ENCODE results near the gene PAPOLB. TPM values are rescaled to one million over a fixed set of nuclear protein-coding genes. Genes with fewer than 3 reads are reported as not detected.

Gene PAPOLB
- total RNA-seq, 2 donors from 2014 or later: 0.11 to 0.28 TPM

DNA sequence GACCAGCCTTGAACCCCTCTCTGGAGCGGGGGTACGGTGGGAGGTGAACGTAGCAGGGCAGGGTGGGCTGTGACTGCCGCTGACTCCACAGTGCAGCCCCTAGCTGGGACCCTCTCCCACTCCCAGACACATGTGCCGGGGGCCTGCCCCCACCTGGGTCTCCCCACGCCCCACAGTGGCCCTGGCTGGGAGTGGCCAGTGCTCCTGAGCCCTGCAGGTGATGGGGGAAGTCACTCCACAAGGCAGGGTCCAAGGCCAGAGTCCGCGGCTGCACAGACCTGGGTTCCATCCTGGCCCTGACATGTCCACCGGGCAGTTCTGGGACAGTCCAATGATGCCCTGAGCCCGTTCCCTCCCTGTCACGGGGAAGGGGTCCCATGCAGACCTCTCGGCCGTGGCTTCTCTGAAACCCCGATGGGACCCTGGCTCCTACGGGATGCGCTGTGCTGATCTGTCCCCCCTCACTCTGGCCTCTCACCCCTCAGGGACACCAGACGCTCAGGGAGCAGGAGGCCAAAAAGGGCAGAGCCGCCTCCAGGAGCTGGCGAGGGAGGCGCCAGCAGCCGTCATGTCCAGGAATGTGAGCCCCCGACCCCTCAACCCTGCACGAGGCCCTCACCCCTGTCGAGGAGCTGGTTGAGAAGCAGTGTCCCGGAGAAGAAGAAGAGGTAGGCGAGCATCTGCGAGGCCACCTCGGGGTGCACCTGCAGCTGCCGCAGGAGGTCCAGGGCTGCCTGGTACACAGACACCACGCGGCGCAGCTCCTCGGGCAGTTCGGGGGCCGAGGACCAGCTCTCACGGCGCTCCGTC lies 46.0 kb downstream of the PAPOLB start:
- DNase-seq (ENCODE audit: low spot score): no peak
- H3K9me3 ChIP-seq: no peaks in the 10 kb centered on the region

DNA sequence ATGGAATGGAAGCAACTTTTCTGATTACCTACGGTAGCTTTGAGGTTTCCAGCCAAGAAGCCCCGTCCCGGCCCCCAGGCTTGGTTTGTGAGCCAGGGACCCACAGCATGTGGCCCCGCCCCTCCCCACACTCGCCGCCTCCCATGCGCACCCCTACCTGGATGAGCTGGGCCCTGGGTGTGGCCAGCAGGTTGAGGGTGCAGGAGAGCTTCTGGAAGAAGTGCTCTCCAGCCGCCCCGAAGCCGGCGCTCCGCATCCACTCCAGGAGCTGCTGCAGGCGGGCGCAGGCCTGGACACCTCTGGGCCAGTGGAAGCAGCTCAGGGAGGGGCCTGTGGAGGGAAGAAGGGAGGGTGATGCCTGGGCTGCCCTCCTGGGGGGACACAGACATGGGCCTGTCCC lies 46.7 kb downstream of the PAPOLB start:
- Histone ChIP-seq H3K27me3 (no peaks in the 10 kb centered on the region), H3K4me3 (no peak overlapping the region), H3K9me3 (no peaks in the 10 kb centered on the region), H3K4me1 (peaks cover 0 to 11% of the 10 kb centered on the region in 2 donors), H3K27ac (no peak overlapping the region), H3K36me3 (no peaks in the 10 kb centered on the region)
- TF ChIP-seq CTCF (IDR thresholded peaks at IDR 0.05): no peak
- no peak for DNase-seq (ENCODE audit: low spot score)

More for the DNA sequence above, 46.0 kb downstream of the PAPOLB start:
- no peaks in the 10 kb centered on the region for H3K36me3 ChIP-seq
- H3K27ac ChIP-seq: no peak overlapping the region
- no peak for TF ChIP-seq CTCF (IDR thresholded peaks at IDR 0.05)
- no peaks in the 10 kb centered on the region for H3K27me3 ChIP-seq
- H3K4me3 ChIP-seq: no peak overlapping the region
- peaks cover 0 to 18% of the 10 kb centered on the region in 2 donors for H3K4me1 ChIP-seq

GRCh38 chr7:4814433-4814832 lies 47.4 kb downstream of the PAPOLB start:
- TF ChIP-seq CTCF (IDR thresholded peaks at IDR 0.05): no peak
- no peak overlapping the region for H3K27ac ChIP-seq
- no peak for DNase-seq (ENCODE audit: low spot score)
- H3K27me3 ChIP-seq: no peaks in the 10 kb centered on the region
- no peak overlapping the region for H3K4me3 ChIP-seq
- H3K9me3 ChIP-seq: no peaks in the 10 kb centered on the region
- H3K36me3 ChIP-seq: no peaks in the 10 kb centered on the region
- peaks cover 0 to 4% of the 10 kb centered on the region in 2 donors for H3K4me1 ChIP-seq

GRCh38 chr7:4809666-4810065 lies 52.2 kb downstream of the PAPOLB start:
- H3K36me3 ChIP-seq: no peaks in the 10 kb centered on the region
- no peak overlapping the region for H3K4me3 ChIP-seq
- H3K4me1 ChIP-seq: no peaks in the 10 kb centered on the region
- DNase-seq (ENCODE audit: low spot score): no peak
- peak overlapping the region in 1 of 2 donors; percentile 71 for H3K27ac ChIP-seq
- H3K27me3 ChIP-seq: no peaks in the 10 kb centered on the region
- H3K9me3 ChIP-seq: no peaks in the 10 kb centered on the region
- no peak for TF ChIP-seq CTCF (IDR thresholded peaks at IDR 0.05)

DNA sequence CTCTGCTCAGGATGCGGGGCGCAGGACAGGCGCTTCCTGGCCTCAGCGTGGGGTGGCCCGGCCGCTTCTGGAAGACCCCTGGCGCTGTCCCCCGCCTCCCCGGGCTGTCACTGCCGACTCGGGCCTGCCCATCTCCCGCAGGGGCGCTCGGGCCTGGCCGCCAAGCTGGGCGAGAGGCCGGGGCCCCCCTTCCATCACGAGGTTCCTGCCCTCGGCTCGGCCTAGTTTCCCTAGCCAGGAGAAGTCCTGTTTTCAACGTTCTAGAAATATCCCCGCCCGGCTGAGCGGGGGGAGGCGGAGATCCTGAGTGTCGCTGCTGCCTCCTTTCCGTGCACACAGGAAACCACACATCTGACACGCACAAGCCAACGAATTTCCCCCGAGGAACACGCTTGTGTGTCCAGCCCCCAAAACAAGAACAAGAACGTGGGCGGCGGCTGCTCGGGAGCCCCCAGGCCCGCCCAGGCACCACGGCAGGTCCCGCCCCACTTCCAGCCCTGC lies 52.7 kb downstream of the PAPOLB start:
- no peak for TF ChIP-seq CTCF (IDR thresholded peaks at IDR 0.05)
- H3K4me3 ChIP-seq: peak overlapping the region in 1 of 2 donors; percentile 14
- peak overlapping the region in 1 of 2 donors; percentile 71 for H3K27ac ChIP-seq
- DNase-seq (ENCODE audit: low spot score): no peak
- no peaks in the 10 kb centered on the region for H3K4me1 ChIP-seq
- no peaks in the 10 kb centered on the region for H3K9me3 ChIP-seq
- H3K27me3 ChIP-seq: no peaks in the 10 kb centered on the region
- H3K36me3 ChIP-seq: no peaks in the 10 kb centered on the region

Measured in right atrium auricular region (tissue), 2 donors.